ENCODE results near the gene TEX52.

- TF ChIP-seq, protein P1, sequence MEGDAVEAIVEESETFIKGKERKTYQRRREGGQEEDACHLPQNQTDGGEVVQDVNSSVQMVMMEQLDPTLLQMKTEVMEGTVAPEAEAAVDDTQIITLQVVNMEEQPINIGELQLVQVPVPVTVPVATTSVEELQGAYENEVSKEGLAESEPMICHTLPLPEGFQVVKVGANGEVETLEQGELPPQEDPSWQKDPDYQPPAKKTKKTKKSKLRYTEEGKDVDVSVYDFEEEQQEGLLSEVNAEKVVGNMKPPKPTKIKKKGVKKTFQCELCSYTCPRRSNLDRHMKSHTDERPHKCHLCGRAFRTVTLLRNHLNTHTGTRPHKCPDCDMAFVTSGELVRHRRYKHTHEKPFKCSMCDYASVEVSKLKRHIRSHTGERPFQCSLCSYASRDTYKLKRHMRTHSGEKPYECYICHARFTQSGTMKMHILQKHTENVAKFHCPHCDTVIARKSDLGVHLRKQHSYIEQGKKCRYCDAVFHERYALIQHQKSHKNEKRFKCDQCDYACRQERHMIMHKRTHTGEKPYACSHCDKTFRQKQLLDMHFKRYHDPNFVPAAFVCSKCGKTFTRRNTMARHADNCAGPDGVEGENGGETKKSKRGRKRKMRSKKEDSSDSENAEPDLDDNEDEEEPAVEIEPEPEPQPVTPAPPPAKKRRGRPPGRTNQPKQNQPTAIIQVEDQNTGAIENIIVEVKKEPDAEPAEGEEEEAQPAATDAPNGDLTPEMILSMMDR (IDR thresholded peaks at IDR 0.05) = no peak
- TF ChIP-seq POLR2A (IDR thresholded peaks at IDR 0.05) (no peak), EP300 (IDR thresholded peaks at IDR 0.05) (no peak), POLR2AphosphoS5 (IDR thresholded peaks at IDR 0.05) (no peak)
Measured at GRCh38 chr12:2806700-2807099, 50.1 kb downstream of the TEX52 start.
